GM18502 (cell line): ENCODE measurements around the gene ERGIC1.

Source experiments
- ATAC-seq: cut with Tn5 transposase; IDR thresholded peaks from one replicate; pipeline ENCODE4 v1.9.1; 2021; ENCODE audit warnings: mild to moderate bottlenecking; ENCODE audit not compliant: unreplicated experiment, poor library complexity

ERGIC1 gene

GRCh38 chr5:172935096-172935495 lies 101.0 kb downstream of the ERGIC1 start:
- no peak for ATAC-seq

GRCh38 chr5:172936401-172936800 lies 102.3 kb downstream of the ERGIC1 start:
- no peak for ATAC-seq

- ATAC-seq = no peak
These were observed 105.0 kb downstream of the ERGIC1 start for GRCh38 chr5:172939071-172939470.

GRCh38 chr5:172939611-172940267 lies 105.7 kb downstream of the ERGIC1 start:
- no peak for ATAC-seq

- ATAC-seq = no peak
These were observed 106.4 kb downstream of the ERGIC1 start for GRCh38 chr5:172940268-172941066.

GRCh38 chr5:172941067-172941516 lies 107.0 kb downstream of the ERGIC1 start:
- ATAC-seq = no peak

GRCh38 chr5:172942556-172942955 lies 108.5 kb downstream of the ERGIC1 start:
- no peak for ATAC-seq

- no peak for ATAC-seq
These were observed 109.3 kb downstream of the ERGIC1 start for GRCh38 chr5:172943283-172943841.

GRCh38 chr5:172943906-172944305 lies 109.9 kb downstream of the ERGIC1 start:
- ATAC-seq = no peak

- no peak for ATAC-seq
These were observed 110.7 kb downstream of the ERGIC1 start for GRCh38 chr5:172944741-172945140.

GRCh38 chr5:172945151-172945550 lies 111.1 kb downstream of the ERGIC1 start:
- ATAC-seq = no peak

- no peak for ATAC-seq
These were observed 112.1 kb downstream of the ERGIC1 start for GRCh38 chr5:172946146-172946545.

GRCh38 chr5:172949426-172949825 lies 115.4 kb downstream of the ERGIC1 start:
- ATAC-seq = no peak

- no peak for ATAC-seq
These were observed 116.3 kb downstream of the ERGIC1 start for GRCh38 chr5:172950176-172950965.

GRCh38 chr5:172951371-172952033 lies 117.5 kb downstream of the ERGIC1 start:
- no peak for ATAC-seq

GRCh38 chr5:172952034-172952511 lies 118.0 kb downstream of the ERGIC1 start:
- ATAC-seq = no peak

GRCh38 chr5:172953776-172954675 lies 120.0 kb downstream of the ERGIC1 start:
- no peak for ATAC-seq

- no peak for ATAC-seq
These were observed 120.7 kb downstream of the ERGIC1 start for GRCh38 chr5:172954751-172955159.

GRCh38 chr5:172956228-172956627 lies 122.2 kb downstream of the ERGIC1 start:
- no peak for ATAC-seq
